ENCODE data around the gene CFL2.

GRCh38 chr14:34715127-34715863, 902 bp upstream of the CFL2 start:
- no peak for TF ChIP-seq EZH2 (IDR thresholded peaks at IDR 0.05)
- TF ChIP-seq POLR2AphosphoS5 (IDR thresholded peaks at IDR 0.05; ENCODE audit: borderline replicate concordance, low read depth, low read length): no peak

Measured in SK-N-MC (cell line).